SJCRH30 (cell line): ENCODE measurements around the gene HCN2. TPM values are rescaled to one million over a fixed set of nuclear protein-coding genes. Genes with fewer than 3 reads are reported as not detected.
"Not testable (repeated sequence)": the region's sequence is repeated elsewhere in the genome, so short reads cannot be mapped to it uniquely, and the experiment has no call there.

ENCODE experiments used
- DNase-seq, 2 experiments: peaks; one replicate each; pipeline ENCODE4 v3.0.0-alpha.2; 2015 to 2020
- H3K27ac ChIP-seq: fragments of 250-450 bp; sonication (Bioruptor Pico); 2 replicates; pipeline ENCODE4 v1.5.1; 2020; ENCODE audit warnings: mild to moderate bottlenecking, moderate library complexity
- H3K27me3 ChIP-seq: fragments of 250-450 bp; sonication (Bioruptor Pico); 2 replicates; pipeline ENCODE4 v1.5.1; 2020; ENCODE audit warnings: mild to moderate bottlenecking, moderate library complexity
- H3K36me3 ChIP-seq: fragments of 250-450 bp; sonication (Bioruptor Pico); 2 replicates; pipeline ENCODE4 v1.5.1; 2020; ENCODE audit warnings: mild to moderate bottlenecking, moderate library complexity
- H3K4me1 ChIP-seq: fragments of 250-450 bp; sonication (Bioruptor Pico); 2 replicates; pipeline ENCODE4 v1.5.1; 2020; ENCODE audit warnings: mild to moderate bottlenecking, moderate library complexity
- H3K4me3 ChIP-seq: fragments of 250-450 bp; sonication (Bioruptor Pico); 2 replicates; pipeline ENCODE4 v1.5.1; 2020; ENCODE audit warnings: mild to moderate bottlenecking, moderate library complexity
- H3K9me3 ChIP-seq: fragments of 250-450 bp; sonication (Bioruptor Pico); replicated peaks from 2 replicates; pipeline ENCODE4 v1.5.1; 2020; ENCODE audit warnings: mild to moderate bottlenecking, moderate library complexity
- total RNA-seq: library from RNA; depleted of rRNA; stranded (reverse); fragments of >200 nt; shearing (Covaris generic); gene quantifications from 2 replicates; pipeline ENCODE4 v1.2.3, GENCODE V29; 2014

HCN2 gene
- total RNA-seq, 1 experiment from 2014 or later = 0.14 TPM

- Histone ChIP-seq H3K4me3 (no peak overlapping the region), H3K4me1 (no peaks in the 10 kb centered on the region; the same call in 1 of the 2 replicates), H3K27me3 (peaks cover 4% of the 10 kb centered on the region; the same call in 1 of the 2 replicates), H3K36me3 (no peaks in the 10 kb centered on the region), H3K9me3 (no peaks in the 10 kb centered on the region), H3K27ac (no peak overlapping the region)
- no peak for DNase-seq
Measured at GRCh38 chr19:601790-602189, 12.1 kb downstream of the HCN2 start.

GRCh38 chr19:602391-603301 is 13.0 kb downstream of the HCN2 start:
- no peaks in the 10 kb centered on the region for H3K27me3 ChIP-seq
- no peaks in the 10 kb centered on the region for H3K36me3 ChIP-seq
- no peak for DNase-seq
- no peak overlapping the region for H3K27ac ChIP-seq
- no peaks in the 10 kb centered on the region for H3K4me1 ChIP-seq
- no peaks in the 10 kb centered on the region for H3K9me3 ChIP-seq
- H3K4me3 ChIP-seq = no peak overlapping the region

DNA sequence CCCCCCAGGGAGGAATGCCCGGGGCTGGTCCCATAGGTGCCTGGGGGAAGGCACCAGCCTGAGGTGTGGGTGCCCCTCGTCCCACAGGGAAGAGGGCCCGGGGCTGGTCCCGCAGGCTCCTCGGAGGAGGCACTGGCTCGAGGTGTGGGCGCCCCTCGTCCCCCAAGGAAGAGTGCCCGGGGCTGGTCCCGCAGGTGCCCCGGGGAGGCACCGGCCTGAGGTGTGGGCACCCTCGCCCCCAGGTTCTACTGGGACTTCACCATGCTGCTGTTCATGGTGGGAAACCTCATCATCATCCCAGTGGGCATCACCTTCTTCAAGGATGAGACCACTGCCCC is 13.6 kb downstream of the HCN2 start:
- not testable (repeated sequence) for DNase-seq, H3K27me3 ChIP-seq, H3K9me3 ChIP-seq, H3K4me3 ChIP-seq, H3K36me3 ChIP-seq, H3K4me1 ChIP-seq, H3K27ac ChIP-seq

DNA sequence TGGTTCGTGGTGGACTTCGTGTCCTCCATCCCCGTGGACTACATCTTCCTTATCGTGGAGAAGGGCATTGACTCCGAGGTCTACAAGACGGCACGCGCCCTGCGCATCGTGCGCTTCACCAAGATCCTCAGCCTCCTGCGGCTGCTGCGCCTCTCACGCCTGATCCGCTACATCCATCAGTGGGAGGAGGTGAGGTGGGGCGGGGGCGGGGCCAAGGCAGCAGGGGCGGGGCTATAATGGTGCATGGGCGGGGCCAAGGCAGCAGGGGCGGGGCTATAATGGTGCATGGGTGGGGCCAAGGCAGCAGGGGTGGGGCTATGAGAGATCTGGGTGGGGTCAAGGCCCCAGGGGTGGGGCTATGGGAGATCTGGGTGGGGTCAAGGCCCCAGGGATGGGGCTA is 14.1 kb downstream of the HCN2 start:
- not testable (repeated sequence) for H3K27ac ChIP-seq, H3K4me3 ChIP-seq

GRCh38 chr19:604355-604754 is 14.7 kb downstream of the HCN2 start:
- no peaks in the 10 kb centered on the region for H3K36me3 ChIP-seq
- DNase-seq = peak in 1 of 2 experiments; percentile 30
- no peak overlapping the region for H3K4me3 ChIP-seq
- H3K9me3 ChIP-seq = no peaks in the 10 kb centered on the region
- H3K27ac ChIP-seq = no peak overlapping the region
- no peaks in the 10 kb centered on the region for H3K27me3 ChIP-seq
- H3K4me1 ChIP-seq = peaks cover 13% of the 10 kb centered on the region

More for the DNA sequence above, 14.1 kb downstream of the HCN2 start:
- not testable (repeated sequence) for H3K9me3 ChIP-seq, H3K27me3 ChIP-seq, H3K36me3 ChIP-seq, DNase-seq, H3K4me1 ChIP-seq

DNA sequence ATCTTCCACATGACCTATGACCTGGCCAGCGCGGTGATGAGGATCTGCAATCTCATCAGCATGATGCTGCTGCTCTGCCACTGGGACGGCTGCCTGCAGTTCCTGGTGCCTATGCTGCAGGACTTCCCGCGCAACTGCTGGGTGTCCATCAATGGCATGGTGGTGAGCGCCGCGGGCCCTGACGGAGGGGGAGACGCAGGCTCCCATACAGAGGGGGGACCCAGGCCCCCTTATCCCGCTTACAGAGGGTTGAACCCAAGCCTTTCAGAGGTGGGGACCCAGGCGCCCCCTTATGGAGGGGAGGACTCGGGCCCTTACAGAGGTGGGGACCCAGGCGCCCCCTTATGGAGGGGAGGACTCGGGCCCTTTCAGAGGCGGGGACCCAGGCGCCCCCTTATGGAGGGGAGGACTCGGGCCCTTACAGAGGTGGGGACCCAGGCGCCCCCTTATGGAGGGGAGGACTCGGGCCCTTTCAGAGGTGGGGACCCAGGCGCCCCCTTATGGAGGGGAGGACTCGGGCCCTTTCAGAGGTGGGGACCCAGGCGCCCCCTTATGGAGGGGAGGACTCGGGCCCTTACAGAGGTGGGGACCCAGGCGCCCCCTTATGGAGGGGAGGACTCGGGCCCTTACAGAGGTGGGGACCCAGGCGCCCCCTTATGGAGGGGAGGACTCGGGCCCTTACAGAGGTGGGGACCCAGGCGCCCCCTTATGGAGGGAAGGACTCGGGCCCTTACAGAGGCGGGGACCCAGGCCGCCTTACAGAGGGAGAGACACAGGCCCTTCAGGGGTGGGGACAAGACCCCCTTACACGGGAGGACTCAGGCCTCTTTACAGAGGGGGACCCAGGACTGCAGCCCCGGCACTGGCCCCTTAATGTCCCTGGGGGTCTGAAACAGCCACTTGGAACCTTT is 15.6 kb downstream of the HCN2 start:
- H3K27me3 ChIP-seq, H3K36me3 ChIP-seq, DNase-seq, H3K9me3 ChIP-seq, H3K4me3 ChIP-seq, H3K27ac ChIP-seq: not testable (repeated sequence)
- H3K4me1 ChIP-seq = peaks cover 22% of the 10 kb centered on the region

- H3K27ac ChIP-seq = no peak overlapping the region
- DNase-seq = no peak
- peaks cover 22% of the 10 kb centered on the region for H3K4me1 ChIP-seq
Measured at GRCh38 chr19:607301-608154, 17.8 kb downstream of the HCN2 start.

DNA sequence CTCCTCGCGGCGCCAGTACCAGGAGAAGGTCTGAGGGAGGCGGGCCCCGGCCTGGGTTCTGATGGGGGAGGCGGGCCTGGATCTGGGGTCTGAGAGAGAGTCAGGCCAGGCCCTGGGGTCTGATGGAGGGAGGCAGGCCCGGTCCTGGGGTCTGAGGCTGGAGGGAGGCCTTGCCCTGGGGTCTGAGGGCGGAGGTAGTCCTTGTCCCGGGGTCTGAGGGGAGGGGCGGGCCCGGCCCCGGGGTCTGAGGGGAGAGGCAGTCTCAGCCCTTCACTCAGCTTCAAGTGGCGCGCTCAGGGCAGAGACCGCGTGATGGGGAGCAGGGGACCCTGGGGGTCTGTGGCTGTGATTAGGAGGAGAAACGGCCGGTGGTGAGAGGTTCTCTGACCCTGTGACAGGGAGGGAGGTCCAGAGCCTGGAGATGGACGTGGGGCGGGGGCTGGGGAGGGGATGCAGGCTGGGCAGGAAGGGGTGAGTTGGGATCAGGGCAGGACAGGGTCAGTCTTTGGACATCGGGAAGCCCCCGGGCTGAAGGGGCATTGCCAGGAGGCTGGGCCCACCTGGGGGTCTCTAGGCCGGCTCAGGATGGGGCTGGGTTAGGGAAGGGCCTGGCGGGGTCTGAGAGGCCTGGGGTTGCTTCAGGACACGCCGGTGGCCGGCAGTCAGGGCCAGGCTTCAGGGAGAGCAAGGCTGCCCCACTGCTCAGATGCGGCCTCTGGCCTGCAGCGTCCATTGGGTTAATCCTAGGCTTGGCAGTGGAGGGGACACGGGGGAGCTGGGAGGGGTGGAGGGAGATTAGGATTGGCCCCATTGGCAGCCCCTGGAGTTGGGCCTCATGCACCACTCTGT is 18.7 kb downstream of the HCN2 start:
- Histone ChIP-seq H3K4me1 (peaks cover 22% of the 10 kb centered on the region), H3K9me3 (no peaks in the 10 kb centered on the region), H3K36me3 (no peaks in the 10 kb centered on the region), H3K27me3 (no peaks in the 10 kb centered on the region), H3K4me3 (no peak overlapping the region), H3K27ac (peak overlapping the region; percentile 42)
- DNase-seq = no peak

More at GRCh38 chr19:607301-608154, 17.8 kb downstream of the HCN2 start:
- Histone ChIP-seq H3K36me3 (no peaks in the 10 kb centered on the region), H3K27me3 (no peaks in the 10 kb centered on the region), H3K4me3 (no peak overlapping the region), H3K9me3 (no peaks in the 10 kb centered on the region)

DNA sequence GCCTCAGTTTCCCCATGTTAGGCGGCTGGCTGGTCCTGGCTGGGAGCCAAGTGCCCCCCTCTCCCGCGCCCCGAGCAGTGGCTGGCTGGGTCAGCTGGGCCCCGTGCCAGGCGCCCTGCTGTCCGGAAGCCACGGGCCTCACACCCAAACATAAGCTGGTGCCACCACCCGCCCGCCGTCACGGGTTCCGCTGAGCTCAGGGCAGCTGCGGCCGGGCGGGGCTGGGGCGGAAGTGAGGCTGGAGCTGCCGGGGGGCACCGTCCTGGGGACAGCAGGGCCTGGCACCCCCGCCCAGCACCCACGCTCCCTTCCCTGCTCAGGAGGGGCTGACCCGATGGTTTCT is 19.3 kb downstream of the HCN2 start:
- H3K4me3 ChIP-seq = no peak overlapping the region
- peak; percentile 70 to 76 for DNase-seq
- no peaks in the 10 kb centered on the region for H3K27me3 ChIP-seq
- H3K27ac ChIP-seq = peak overlapping the region; percentile 42
- no peaks in the 10 kb centered on the region for H3K36me3 ChIP-seq
- no peaks in the 10 kb centered on the region for H3K9me3 ChIP-seq
- H3K4me1 ChIP-seq = peaks cover 22% of the 10 kb centered on the region

- Histone ChIP-seq H3K36me3 (no peaks in the 10 kb centered on the region; the same call in 1 of the 2 replicates), H3K27ac (peak overlapping the region; percentile 69), H3K27me3 (no peaks in the 10 kb centered on the region), H3K9me3 (no peaks in the 10 kb centered on the region), H3K4me3 (peak overlapping the region; percentile 40), H3K4me1 (peaks cover 22% of the 10 kb centered on the region)
- peak; percentile 66 to 71 for DNase-seq
Measured at GRCh38 chr19:610071-610800, 20.6 kb downstream of the HCN2 start.

DNA sequence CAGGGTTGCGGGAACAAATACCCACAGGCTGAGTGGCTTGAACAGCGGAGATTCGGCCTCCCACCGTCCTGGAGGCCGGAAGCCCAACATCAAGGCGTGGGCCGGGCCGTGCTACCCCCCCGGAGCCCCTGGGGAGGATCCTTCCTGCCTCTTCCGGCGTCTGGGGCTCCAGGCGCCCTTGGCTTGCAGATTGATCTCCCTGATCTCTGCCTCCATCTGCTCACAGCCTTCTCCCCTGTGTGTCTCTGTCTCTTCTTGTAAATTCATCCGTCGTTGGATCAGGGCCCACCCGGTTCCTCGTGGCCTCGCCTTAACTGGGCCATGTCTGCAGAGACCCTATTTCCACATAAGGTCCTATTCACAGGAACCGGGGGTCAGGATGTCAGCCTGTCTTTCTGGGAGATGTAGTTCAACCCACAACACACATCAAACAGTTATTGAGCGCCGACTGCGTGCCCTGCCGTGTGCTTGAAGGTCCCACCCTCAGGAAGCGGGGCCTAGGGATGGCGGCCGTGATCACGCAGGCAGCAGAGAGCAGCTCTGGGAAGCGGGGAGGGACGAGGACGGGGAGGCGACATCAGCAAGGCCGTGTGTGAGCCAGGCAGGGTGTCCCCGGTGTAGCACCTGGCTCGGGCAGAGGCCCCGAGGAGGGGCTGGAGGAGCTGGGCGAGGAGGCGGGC is 21.3 kb downstream of the HCN2 start:
- peaks cover 22% of the 10 kb centered on the region for H3K4me1 ChIP-seq
- no peaks in the 10 kb centered on the region for H3K27me3 ChIP-seq
- no peaks in the 10 kb centered on the region for H3K9me3 ChIP-seq
- peak; percentile 90 to 92 for DNase-seq
- H3K27ac ChIP-seq = peak overlapping the region; percentile 69
- H3K36me3 ChIP-seq = no peaks in the 10 kb centered on the region; the same call in 1 of the 2 replicates
- H3K4me3 ChIP-seq = peak overlapping the region; percentile 40

DNA sequence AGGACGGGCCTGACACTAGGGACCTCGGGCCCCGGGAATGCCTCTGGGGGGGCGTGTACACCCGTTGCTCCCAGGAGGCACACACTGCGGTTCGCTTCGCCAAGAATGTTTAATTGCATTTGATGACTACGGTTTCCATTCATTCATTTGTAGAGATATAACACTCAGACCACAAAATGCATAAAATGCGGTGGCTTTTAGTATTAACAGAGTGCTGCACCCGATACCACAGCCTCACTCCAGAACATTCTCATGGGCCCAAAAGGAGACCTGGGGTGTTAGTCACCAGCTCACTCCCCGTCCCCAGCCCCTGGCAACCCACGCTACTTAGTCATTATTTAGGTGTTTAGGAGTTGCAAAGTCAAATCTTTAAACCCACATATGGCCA is 21.8 kb downstream of the HCN2 start:
- Histone ChIP-seq H3K27me3 (no peaks in the 10 kb centered on the region), H3K9me3 (no peaks in the 10 kb centered on the region), H3K36me3 (no peaks in the 10 kb centered on the region; the same call in 1 of the 2 replicates), H3K4me3 (peak overlapping the region; percentile 40), H3K27ac (peak overlapping the region; percentile 69), H3K4me1 (peaks cover 22% of the 10 kb centered on the region)
- DNase-seq = no peak

DNA sequence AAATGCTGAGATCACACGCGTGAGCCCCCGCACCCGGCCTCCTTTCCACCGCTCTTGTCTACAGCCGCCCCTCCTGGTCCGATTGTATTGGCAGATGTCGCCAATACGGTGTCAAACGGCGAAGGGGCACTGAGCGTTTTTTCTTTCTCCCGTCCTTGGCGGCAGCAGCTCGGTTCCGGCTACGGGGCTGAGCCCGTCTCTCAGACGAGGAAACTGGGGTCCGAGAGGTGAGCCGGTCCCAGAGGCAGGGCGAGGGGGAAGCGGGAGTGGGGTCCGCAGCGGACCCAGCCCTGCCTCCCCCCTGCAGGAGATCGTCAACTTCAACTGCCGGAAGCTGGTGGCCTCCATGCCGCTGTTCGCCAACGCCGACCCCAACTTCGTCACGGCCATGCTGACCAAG is 23.3 kb downstream of the HCN2 start:
- Histone ChIP-seq H3K27ac (no peak overlapping the region), H3K36me3 (peaks cover under 1% of the 10 kb centered on the region; the same call in 1 of the 2 replicates), H3K27me3 (no peaks in the 10 kb centered on the region), H3K4me3 (no peak overlapping the region), H3K4me1 (peaks cover 22% of the 10 kb centered on the region), H3K9me3 (no peaks in the 10 kb centered on the region)
- no peak for DNase-seq
